Gastrocnemius medialis (tissue), 4 donors: Measurements from ENCODE around the gene SIK2. TPM values are rescaled to one million over a fixed set of nuclear protein-coding genes. Genes with fewer than 3 reads are reported as not detected.

Experiments used
- ATAC-seq, 2 donors: fragments of 150-250 bp; one replicate each; pipeline ENCODE4 v1.9.1; 2016
- DNase-seq, 2 donors: peaks; one replicate each; pipeline ENCODE4 v3.0.0-alpha.2; 2019
- H3K27ac ChIP-seq, 4 donors: fragments of 200-600 bp; sonication (generic); 1 replicate in 1 of 4; 2 replicates in 3 of 4; pipeline ENCODE4 v1.5.1; 2016 to 2018; ENCODE audit warnings: mild to moderate bottlenecking in 2 of 4, moderate library complexity in 1 of 4
- H3K27me3 ChIP-seq, 3 donors: fragments of 200-600 bp; sonication (generic) in 2 of 3; 1 replicate in 1 of 3; 2 replicates in 2 of 3; pipeline versions ENCODE4 v1.5.1 to v1.6.0; 2016 to 2019; ENCODE audit warnings: mild to moderate bottlenecking in 1 of 3, moderate library complexity in 1 of 3
- H3K36me3 ChIP-seq, 2 donors: fragments of 200-600 bp; sonication (generic) in 1 of 2; one replicate each; pipeline ENCODE4 v1.5.1; 2017 to 2018
- H3K4me1 ChIP-seq, 2 donors: fragments of 200-600 bp; sonication (generic) in 1 of 2; one replicate each; pipeline ENCODE4 v1.5.1; 2016 to 2017; ENCODE audit warnings: mild to moderate bottlenecking in 2 of 2
- H3K4me3 ChIP-seq, 4 donors: fragments of 200-600 bp; sonication (generic) in 3 of 4; 1 replicate in 1 of 4; 2 replicates in 3 of 4; pipeline ENCODE4 v1.5.1; 2016 to 2019; ENCODE audit warnings: mild to moderate bottlenecking in 2 of 4
- H3K9me3 ChIP-seq, 3 donors: fragments of 200-600 bp; sonication (generic) in 2 of 3; 1 replicate in 1 of 3; 2 replicates in 2 of 3; pipeline ENCODE4 v1.5.1; 2016 to 2019
- CTCF ChIP-seq, 5 experiments: fragments of 450-650 bp in 3 of 5; fragments of 200-600 bp in 2 of 5; sonication (generic) in 2 of 5; IDR thresholded peaks in 4 of 5; conservative IDR thresholded peaks in 1 of 5; 1 replicate in 4 of 5; 2 replicates in 1 of 5; pipeline ENCODE4 v1.5.1; 2016 to 2019; ENCODE audit warnings: antibody characterized with exemption in 5 of 5, mild to moderate bottlenecking in 3 of 5, moderate library complexity in 3 of 5
- POLR2A ChIP-seq, 2 donors: fragments of 450-650 bp; IDR thresholded peaks; one replicate each; pipeline ENCODE4 v1.6.1; 2017; ENCODE audit warnings: antibody characterized with exemption in 2 of 2, mild to moderate bottlenecking in 2 of 2, moderate library complexity in 2 of 2
- in situ Hi-C, 4 donors: fragments of 200-750 bp; cut with MboI; loops; one replicate each; pipeline versions ENCODE4 v1.15.0 to v1.8.0; 2017; ENCODE audit warnings: low sequenced_read_pairs in 4 of 4
- intact Hi-C: fragments of 100-400 bp; cut with DNase I; formaldehyde crosslinking; loops from one replicate; pipeline ENCODE4 v1.15.1; 2023; ENCODE audit warnings: low total_unique reads
- total RNA-seq, 4 donors: library from RNA; depleted of rRNA; stranded (reverse); fragments of >200 nt; gene quantifications; one replicate each; pipeline versions ENCODE4 v1.1.0 to v1.2.3, GENCODE V29; 2016

Gene SIK2
- total RNA-seq, 4 donors from 2014 or later = 16.5 to 98.7 (median 43.8) TPM

GRCh38 chr11:111668980-111669379 is 66.7 kb downstream of the SIK2 start:
- intact Hi-C loops = no loop called here
- Histone ChIP-seq H3K4me1 (peaks cover 0 to under 1% of the 10 kb centered on the region in 2 donors), H3K36me3 (peaks cover 0 to 9% of the 10 kb centered on the region in 2 donors), H3K27ac (no peak overlapping the region), H3K9me3 (no peaks in the 10 kb centered on the region), H3K4me3 (no peak overlapping the region), H3K27me3 (no peaks in the 10 kb centered on the region)
- no peak for TF ChIP-seq POLR2A (IDR thresholded peaks at IDR 0.05)
- in situ Hi-C loops = no loop called here
- DNase-seq = no peak
- no peak for ATAC-seq

- Histone ChIP-seq H3K36me3 (peaks cover 0 to 9% of the 10 kb centered on the region in 2 donors), H3K4me3 (no peak overlapping the region), H3K27me3 (no peaks in the 10 kb centered on the region), H3K4me1 (peaks cover 2 to 3% of the 10 kb centered on the region in 2 donors), H3K9me3 (no peaks in the 10 kb centered on the region), H3K27ac (no peak overlapping the region)
- no peak for TF ChIP-seq CTCF (IDR thresholded peaks at IDR 0.05 in 4 of 5, conservative IDR thresholded peaks at IDR 0.05 in 1 of 5)
- no peak for TF ChIP-seq POLR2A (IDR thresholded peaks at IDR 0.05)
- in situ Hi-C loops (no loop called here), intact Hi-C loops (no loop called here)
- ATAC-seq = peak in 1 of 2 donors; percentile 31
- peak in 1 of 2 donors; percentile 40 for DNase-seq
These were observed 69.1 kb downstream of the SIK2 start for GRCh38 chr11:111671383-111671782.

GRCh38 chr11:111672949-111673348 is 70.7 kb downstream of the SIK2 start:
- in situ Hi-C loops = no loop called here
- TF ChIP-seq POLR2A (IDR thresholded peaks at IDR 0.05) = no peak
- no peak for TF ChIP-seq CTCF (IDR thresholded peaks at IDR 0.05 in 4 of 5, conservative IDR thresholded peaks at IDR 0.05 in 1 of 5)
- Histone ChIP-seq H3K36me3 (peaks cover 0 to 9% of the 10 kb centered on the region in 2 donors), H3K4me3 (no peak overlapping the region), H3K27ac (no peak overlapping the region), H3K9me3 (no peaks in the 10 kb centered on the region), H3K4me1 (peaks cover 17 to 18% of the 10 kb centered on the region in 2 donors), H3K27me3 (no peaks in the 10 kb centered on the region)
- intact Hi-C loops = no loop called here
- DNase-seq (no peak), ATAC-seq (no peak)

- in situ Hi-C loops (no loop called here), intact Hi-C loops (loop anchor here (5.0 kb wide), 1 partner anchor 73 kb away; the partner anchor contains the start of gene SIK2)
- Histone ChIP-seq H3K27ac (peak overlapping the region in 2 of 4 donors; percentile 73 to 77), H3K36me3 (peaks cover 0 to 9% of the 10 kb centered on the region in 2 donors), H3K27me3 (no peaks in the 10 kb centered on the region), H3K9me3 (no peaks in the 10 kb centered on the region), H3K4me1 (peaks cover 21 to 25% of the 10 kb centered on the region in 2 donors), H3K4me3 (no peak overlapping the region)
- ATAC-seq (no peak), DNase-seq (no peak)
- TF ChIP-seq POLR2A (IDR thresholded peaks at IDR 0.05) (no peak), CTCF (IDR thresholded peaks at IDR 0.05 in 4 of 5, conservative IDR thresholded peaks at IDR 0.05 in 1 of 5) (no peak)
These were observed 72.7 kb downstream of the SIK2 start for GRCh38 chr11:111674941-111675340.

GRCh38 chr11:111675891-111676290 is 73.6 kb downstream of the SIK2 start:
- intact Hi-C loops = loop anchor here (5.0 kb wide), 1 partner anchor 74 kb away; the partner anchor contains the start of gene SIK2
- peaks cover 0 to 9% of the 10 kb centered on the region in 2 donors for H3K36me3 ChIP-seq
- H3K27ac ChIP-seq = peak overlapping the region; percentile 68 to 77 (median 71)
- DNase-seq (no peak), ATAC-seq (no peak)
- H3K4me1 ChIP-seq = peaks cover 25 to 32% of the 10 kb centered on the region in 2 donors
- TF ChIP-seq CTCF (IDR thresholded peaks at IDR 0.05 in 4 of 5, conservative IDR thresholded peaks at IDR 0.05 in 1 of 5) (no peak), POLR2A (IDR thresholded peaks at IDR 0.05) (no peak)
- H3K27me3 ChIP-seq = no peaks in the 10 kb centered on the region
- in situ Hi-C loops = no loop called here
- no peaks in the 10 kb centered on the region for H3K9me3 ChIP-seq
- H3K4me3 ChIP-seq = no peak overlapping the region
